Measurements from ENCODE around the gene OGDHL.

DNA sequence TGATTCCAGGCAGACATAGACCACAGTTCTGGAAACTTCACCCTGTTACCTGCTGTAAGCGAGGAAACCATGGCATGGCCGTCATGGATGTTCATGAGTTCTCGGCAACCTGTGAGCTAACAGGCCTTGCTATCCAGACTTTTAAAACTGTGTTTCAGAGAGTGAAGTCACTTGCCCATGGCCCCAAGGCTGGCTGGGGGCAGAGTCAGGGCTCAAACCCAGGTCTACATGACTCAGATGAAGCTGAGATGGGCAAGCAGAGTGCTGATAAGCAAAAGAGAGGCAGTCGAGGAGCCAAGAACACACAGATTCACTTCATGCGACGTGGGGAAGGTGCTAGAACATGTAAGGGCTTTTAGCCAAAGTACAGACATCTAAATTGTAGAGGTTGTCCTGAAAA, 51.2 kb downstream of the OGDHL start:
- TF ChIP-seq, protein P1, sequence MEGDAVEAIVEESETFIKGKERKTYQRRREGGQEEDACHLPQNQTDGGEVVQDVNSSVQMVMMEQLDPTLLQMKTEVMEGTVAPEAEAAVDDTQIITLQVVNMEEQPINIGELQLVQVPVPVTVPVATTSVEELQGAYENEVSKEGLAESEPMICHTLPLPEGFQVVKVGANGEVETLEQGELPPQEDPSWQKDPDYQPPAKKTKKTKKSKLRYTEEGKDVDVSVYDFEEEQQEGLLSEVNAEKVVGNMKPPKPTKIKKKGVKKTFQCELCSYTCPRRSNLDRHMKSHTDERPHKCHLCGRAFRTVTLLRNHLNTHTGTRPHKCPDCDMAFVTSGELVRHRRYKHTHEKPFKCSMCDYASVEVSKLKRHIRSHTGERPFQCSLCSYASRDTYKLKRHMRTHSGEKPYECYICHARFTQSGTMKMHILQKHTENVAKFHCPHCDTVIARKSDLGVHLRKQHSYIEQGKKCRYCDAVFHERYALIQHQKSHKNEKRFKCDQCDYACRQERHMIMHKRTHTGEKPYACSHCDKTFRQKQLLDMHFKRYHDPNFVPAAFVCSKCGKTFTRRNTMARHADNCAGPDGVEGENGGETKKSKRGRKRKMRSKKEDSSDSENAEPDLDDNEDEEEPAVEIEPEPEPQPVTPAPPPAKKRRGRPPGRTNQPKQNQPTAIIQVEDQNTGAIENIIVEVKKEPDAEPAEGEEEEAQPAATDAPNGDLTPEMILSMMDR (IDR thresholded peaks at IDR 0.05) = no peak
- TF ChIP-seq POLR2A (IDR thresholded peaks at IDR 0.05) = no peak
